Measurements from ENCODE around the gene ELOA.

ELOA gene

GRCh38 chr1:23743287-23744152 lies at the start of gene ELOA:
Gene ELOA (plus strand): TSS chr1:23743471. CDS start chr1:23743504, 33 bp downstream.
- TF ChIP-seq CTCF (IDR thresholded peaks at IDR 0.05; ENCODE audit: low read depth, low read length, missing control alignments), result no peak
- peak within 1 kb of the TSS; percentile 77 for H3K4me3 ChIP-seq (ENCODE audit: low read depth, low read length)
- in situ Hi-C loops (cut with HindIII; ENCODE audit: low sequenced_read_pairs), result no loop called here
- no peak for DNase-seq (ENCODE audit: low read depth)

GRCh38 chr1:23693599-23693998 lies 49.7 kb upstream of the ELOA start:
- in situ Hi-C loops (cut with HindIII; ENCODE audit: low sequenced_read_pairs), result no loop called here
- H3K4me3 ChIP-seq (ENCODE audit: low read depth, low read length), result peak overlapping the region; percentile 91
- no peak for DNase-seq (ENCODE audit: low read depth)
- TF ChIP-seq CTCF (IDR thresholded peaks at IDR 0.05; ENCODE audit: low read depth, low read length, missing control alignments), result no peak

GRCh38 chr1:23694371-23694770 lies 48.9 kb upstream of the ELOA start:
- H3K4me3 ChIP-seq (ENCODE audit: low read depth, low read length), result no peak overlapping the region
- in situ Hi-C loops (cut with HindIII; ENCODE audit: low sequenced_read_pairs), result no loop called here
- TF ChIP-seq CTCF (IDR thresholded peaks at IDR 0.05; ENCODE audit: low read depth, low read length, missing control alignments), result no peak
- DNase-seq (ENCODE audit: low read depth), result no peak

- no peak overlapping the region for H3K4me3 ChIP-seq (ENCODE audit: low read depth, low read length)
- DNase-seq (ENCODE audit: low read depth), result no peak
- no peak for TF ChIP-seq CTCF (IDR thresholded peaks at IDR 0.05; ENCODE audit: low read depth, low read length, missing control alignments)
- in situ Hi-C loops (cut with HindIII; ENCODE audit: low sequenced_read_pairs), result no loop called here
Measured at GRCh38 chr1:23695667-23696066, 47.6 kb upstream of the ELOA start.

- no peak overlapping the region for H3K4me3 ChIP-seq (ENCODE audit: low read depth, low read length)
- in situ Hi-C loops (cut with HindIII; ENCODE audit: low sequenced_read_pairs), result no loop called here
- TF ChIP-seq CTCF (IDR thresholded peaks at IDR 0.05; ENCODE audit: low read depth, low read length, missing control alignments), result no peak
- no peak for DNase-seq (ENCODE audit: low read depth)
Measured at GRCh38 chr1:23696335-23696989, 46.8 kb upstream of the ELOA start.

GRCh38 chr1:23698466-23698865 lies 44.8 kb upstream of the ELOA start:
- TF ChIP-seq CTCF (IDR thresholded peaks at IDR 0.05; ENCODE audit: low read depth, low read length, missing control alignments), result no peak
- no peak overlapping the region for H3K4me3 ChIP-seq (ENCODE audit: low read depth, low read length)
- no peak for DNase-seq (ENCODE audit: low read depth)
- in situ Hi-C loops (cut with HindIII; ENCODE audit: low sequenced_read_pairs), result no loop called here

Measured in astrocyte of the cerebellum (primary cell).